ENCODE results near the gene DOCK11.

DOCK11 gene

GRCh38 chrX:118634336-118634735 is 138.7 kb downstream of the DOCK11 start:
- DNase-seq, result no peak

- DNase-seq, result no peak
Observed at GRCh38 chrX:118637997-118638396, 142.4 kb downstream of the DOCK11 start.

- DNase-seq, result peak; percentile 44
Observed at GRCh38 chrX:118644378-118644777, 148.8 kb downstream of the DOCK11 start.

GRCh38 chrX:118652717-118653116 is 157.1 kb downstream of the DOCK11 start:
- no peak for DNase-seq

- DNase-seq, result no peak
Observed at GRCh38 chrX:118654331-118654730, 158.7 kb downstream of the DOCK11 start.

- DNase-seq, result no peak
Observed at GRCh38 chrX:118655561-118656246, 160.1 kb downstream of the DOCK11 start.

GRCh38 chrX:118657413-118657812 is 161.8 kb downstream of the DOCK11 start:
- no peak for DNase-seq

- no peak for DNase-seq
Observed at GRCh38 chrX:118660085-118660484, 164.5 kb downstream of the DOCK11 start.

- DNase-seq, result no peak
Observed at GRCh38 chrX:118665204-118665603, 169.6 kb downstream of the DOCK11 start.

- DNase-seq, result no peak
Observed at GRCh38 chrX:118666521-118666920, 170.9 kb downstream of the DOCK11 start.

GRCh38 chrX:118669435-118669834 is 173.8 kb downstream of the DOCK11 start:
- DNase-seq, result no peak

GRCh38 chrX:118675326-118675965 is 179.8 kb downstream of the DOCK11 start:
- no peak for DNase-seq

- DNase-seq, result no peak
Observed at GRCh38 chrX:118675966-118676349, 180.3 kb downstream of the DOCK11 start.

- no peak for DNase-seq
Observed at GRCh38 chrX:118677318-118677717, 181.7 kb downstream of the DOCK11 start.

- DNase-seq, result no peak
Observed at GRCh38 chrX:118679290-118679689, 183.7 kb downstream of the DOCK11 start.

GRCh38 chrX:118682258-118683014 is 186.8 kb downstream of the DOCK11 start:
- peak; percentile 27 for DNase-seq

- no peak for DNase-seq
Observed at GRCh38 chrX:118685393-118685792, 189.8 kb downstream of the DOCK11 start.

- DNase-seq, result no peak
Observed at GRCh38 chrX:118688935-118689334, 193.3 kb downstream of the DOCK11 start.

GRCh38 chrX:118693843-118694242 is 198.2 kb downstream of the DOCK11 start:
- DNase-seq, result no peak

- DNase-seq, result no peak
Observed at GRCh38 chrX:118694638-118695037, 199.0 kb downstream of the DOCK11 start.

- DNase-seq, result no peak
Observed at GRCh38 chrX:118698516-118699170, 203.0 kb downstream of the DOCK11 start.

- no peak for DNase-seq
Observed at GRCh38 chrX:118702741-118703140, 207.1 kb downstream of the DOCK11 start.

GRCh38 chrX:118706681-118707080 is 211.1 kb downstream of the DOCK11 start:
- DNase-seq, result no peak

GRCh38 chrX:118714521-118714920 is 218.9 kb downstream of the DOCK11 start:
- DNase-seq, result no peak

Data from NCI-H1105 treated with DMSO at 0.1 percent for 48 hours (cell line).